ENCODE results near the gene YPEL2. TPM values are rescaled to one million over a fixed set of nuclear protein-coding genes. Genes with fewer than 3 reads are reported as not detected.
A peak's percentile ranks its signal among the peaks of the same experiment; 100 is the strongest.
"Not testable (repeated sequence)": the region's sequence is repeated elsewhere in the genome, so short reads cannot be mapped to it uniquely, and the experiment has no call there.

The YPEL2 gene
- total RNA-seq, 2 donors from 2014 or later = 23.6 to 44.0 TPM

DNA sequence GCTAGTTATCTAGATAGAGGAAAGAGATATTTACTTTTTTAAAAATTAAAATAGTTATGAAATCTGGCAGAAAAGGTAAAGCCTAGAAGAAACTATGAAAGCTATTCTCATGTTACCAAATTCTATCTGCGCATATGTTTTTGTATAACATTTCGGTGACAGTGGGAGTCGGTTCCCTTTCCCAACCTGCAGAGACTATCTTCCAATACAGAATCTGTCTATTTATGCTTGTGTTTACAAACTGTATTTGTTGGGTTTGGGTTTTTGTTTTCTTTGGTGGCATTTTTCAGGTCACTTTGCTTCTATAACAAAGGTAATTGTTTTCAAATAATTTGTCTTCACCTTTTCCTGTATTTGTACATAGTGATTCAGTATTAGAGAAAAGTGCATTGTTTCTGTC, 69.8 kb downstream of the YPEL2 start:
- peaks cover 3% of the 10 kb centered on the region for H3K4me1 Mint-ChIP-seq
- no peak for DNase-seq
- no peaks in the 10 kb centered on the region for H3K9me3 ChIP-seq (ENCODE audit: control insufficient read depth, low read length, poor library complexity, severe bottlenecking)
- no peaks in the 10 kb centered on the region for H3K27me3 Mint-ChIP-seq
- peaks cover 6% of the 10 kb centered on the region for H3K36me3 Mint-ChIP-seq (ENCODE audit: low read depth)
- ATAC-seq = no peak
- H3K27ac Mint-ChIP-seq = peak overlapping the region; percentile 41
- H3K4me3 Mint-ChIP-seq = no peak overlapping the region

DNA sequence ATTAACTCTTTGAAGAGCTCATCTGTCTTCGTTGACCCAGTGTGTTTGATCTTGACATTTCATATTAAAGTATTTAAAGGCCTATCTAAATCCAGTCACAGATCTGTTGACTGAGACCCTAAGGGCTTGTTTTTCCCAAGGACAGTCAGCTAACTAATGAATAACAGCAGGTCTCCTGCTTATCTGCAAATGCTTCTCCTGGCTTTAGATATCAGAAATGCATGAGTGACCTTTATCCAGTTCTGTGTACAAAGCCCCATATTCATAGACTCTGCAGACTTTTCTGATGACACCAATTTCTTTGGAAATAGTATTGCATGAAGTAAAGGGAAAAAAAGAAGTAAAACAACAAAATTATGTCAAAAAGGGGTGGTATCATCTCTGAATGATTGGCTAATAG, 70.3 kb downstream of the YPEL2 start:
- ATAC-seq = no peak
- Mint-ChIP-seq H3K27me3 (no peaks in the 10 kb centered on the region), H3K36me3 (ENCODE audit: low read depth) (peaks cover 4% of the 10 kb centered on the region), H3K4me1 (peaks cover 2% of the 10 kb centered on the region), H3K27ac (no peak overlapping the region), H3K4me3 (no peak overlapping the region)
- H3K9me3 ChIP-seq (ENCODE audit: control insufficient read depth, low read length, poor library complexity, severe bottlenecking) = no peaks in the 10 kb centered on the region
- no peak for DNase-seq

DNA sequence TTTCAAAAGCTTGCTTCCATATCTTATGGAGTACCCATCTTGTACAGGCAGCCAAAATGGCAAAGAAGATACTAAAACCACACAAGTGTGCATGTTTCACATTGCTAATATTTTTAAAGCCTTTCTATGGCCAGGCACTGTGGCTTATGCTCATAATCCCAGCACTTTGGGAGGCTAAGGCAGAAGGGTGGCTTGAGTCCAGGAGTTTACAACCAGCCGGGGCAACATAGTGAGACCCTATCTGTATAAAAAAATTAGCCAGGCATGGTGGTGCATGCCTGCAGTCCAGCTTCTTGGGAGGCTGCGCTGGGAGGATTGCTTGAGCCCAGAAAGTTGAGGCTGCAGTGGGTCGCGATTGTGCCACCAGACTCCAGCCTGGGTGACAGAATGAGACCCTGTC, 71.3 kb downstream of the YPEL2 start:
- ATAC-seq = no peak
- H3K27ac Mint-ChIP-seq = no peak overlapping the region
- no peak for DNase-seq

DNA sequence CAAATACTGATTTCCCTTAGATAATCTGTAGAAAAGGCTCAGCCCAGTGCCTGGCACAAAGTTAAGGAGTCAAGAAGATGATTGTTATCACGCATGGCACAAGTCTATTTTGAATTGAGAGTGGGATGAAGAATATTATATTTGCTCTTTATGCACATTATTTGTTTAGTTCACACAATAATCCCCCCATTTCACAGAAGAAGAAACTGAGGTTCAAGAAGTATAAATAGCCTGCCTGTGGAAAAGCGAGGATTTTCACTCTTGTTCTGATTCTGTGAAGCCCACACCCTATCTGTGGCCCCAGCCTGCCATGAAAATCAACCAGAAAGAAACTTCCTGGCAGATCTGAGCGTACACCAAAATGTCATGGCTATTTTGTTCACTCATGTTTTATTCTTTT, 73.0 kb downstream of the YPEL2 start:
- H3K4me1 Mint-ChIP-seq = no peaks in the 10 kb centered on the region
- ATAC-seq (no peak), DNase-seq (no peak)
- H3K27ac Mint-ChIP-seq = no peak overlapping the region
- no peaks in the 10 kb centered on the region for H3K27me3 Mint-ChIP-seq
- H3K9me3 ChIP-seq (ENCODE audit: control insufficient read depth, low read length, poor library complexity, severe bottlenecking) = no peaks in the 10 kb centered on the region
- H3K36me3 Mint-ChIP-seq (ENCODE audit: low read depth) = no peaks in the 10 kb centered on the region
- H3K4me3 Mint-ChIP-seq = no peak overlapping the region

More for the DNA sequence above, 71.3 kb downstream of the YPEL2 start:
- Mint-ChIP-seq H3K4me3 (no peak overlapping the region), H3K27me3 (no peaks in the 10 kb centered on the region), H3K4me1 (peaks cover 2% of the 10 kb centered on the region), H3K36me3 (ENCODE audit: low read depth) (no peaks in the 10 kb centered on the region)
- H3K9me3 ChIP-seq (ENCODE audit: control insufficient read depth, low read length, poor library complexity, severe bottlenecking) = no peaks in the 10 kb centered on the region

DNA sequence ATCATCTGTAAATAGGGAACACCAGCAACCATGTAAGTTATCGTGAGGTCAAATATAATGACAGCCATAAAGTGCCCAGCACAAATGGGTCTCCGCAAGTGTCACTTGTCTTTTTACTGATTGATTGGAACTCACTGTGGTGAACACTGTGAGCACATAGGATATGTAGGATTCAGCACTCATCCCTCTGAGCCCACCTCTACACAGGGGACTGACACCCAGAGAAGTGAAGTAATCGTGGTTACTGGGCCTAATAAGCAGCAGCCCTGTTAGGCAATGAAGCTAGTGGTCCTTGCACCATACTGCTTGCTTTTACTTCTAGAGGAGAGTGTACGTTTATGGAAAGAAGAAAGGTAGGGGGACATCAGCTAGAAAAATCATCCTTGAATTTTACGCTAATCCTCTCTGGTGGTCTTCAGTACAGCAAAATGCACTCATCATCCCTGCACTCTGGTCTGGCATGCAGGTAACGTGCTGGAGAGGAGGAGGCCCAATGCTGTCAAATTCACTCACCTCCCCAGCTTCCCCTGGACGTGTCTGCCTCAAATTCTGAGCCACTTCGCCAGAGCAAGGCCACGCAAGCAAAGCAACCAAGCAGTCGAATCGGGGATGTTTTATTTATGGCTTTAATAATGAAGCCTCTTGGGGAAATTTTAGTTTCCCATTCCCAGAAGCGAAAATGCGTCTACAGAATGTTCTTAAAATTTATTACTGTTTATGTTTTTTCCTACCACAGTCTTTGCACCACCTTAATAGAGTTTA, 74.7 kb downstream of the YPEL2 start:
- Mint-ChIP-seq H3K4me1 (no peaks in the 10 kb centered on the region), H3K27ac (no peak overlapping the region), H3K27me3 (no peaks in the 10 kb centered on the region), H3K4me3 (no peak overlapping the region), H3K36me3 (ENCODE audit: low read depth) (peaks cover 4% of the 10 kb centered on the region)
- peaks cover 4% of the 10 kb centered on the region for H3K9me3 ChIP-seq (ENCODE audit: control insufficient read depth, low read length, poor library complexity, severe bottlenecking)
- DNase-seq (no peak), ATAC-seq (no peak)

DNA sequence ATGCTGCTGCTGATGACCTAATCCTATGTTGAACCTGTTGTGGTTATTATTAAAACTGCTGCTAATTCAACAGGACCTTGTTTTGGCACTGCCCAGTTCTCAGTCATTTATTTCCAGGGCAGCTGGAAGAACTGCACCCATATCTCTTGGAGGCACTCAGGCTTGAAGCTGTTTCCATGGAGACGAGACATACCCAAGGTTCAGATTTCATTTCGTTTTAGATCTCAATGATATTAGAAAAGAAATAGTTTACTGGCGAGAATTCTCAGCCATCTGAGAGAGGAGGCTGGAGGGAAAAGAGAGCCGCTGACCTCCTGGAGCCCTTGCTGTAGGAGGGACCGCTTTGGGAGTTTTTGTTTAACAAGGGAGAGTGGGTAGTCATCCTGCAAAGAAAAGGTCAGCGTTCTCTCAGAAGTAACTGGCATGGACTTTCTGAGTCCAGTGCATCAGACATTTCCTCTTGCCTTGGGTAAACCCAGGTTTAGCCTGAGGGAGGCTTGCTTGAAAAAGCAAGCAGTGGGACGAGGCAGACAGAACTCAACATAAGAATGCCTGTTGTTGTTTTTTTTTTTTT, 75.4 kb downstream of the YPEL2 start:
- Mint-ChIP-seq H3K36me3 (ENCODE audit: low read depth) (peaks cover 4% of the 10 kb centered on the region), H3K27ac (no peak overlapping the region), H3K27me3 (no peaks in the 10 kb centered on the region), H3K4me1 (no peaks in the 10 kb centered on the region), H3K4me3 (no peak overlapping the region)
- ATAC-seq (no peak), DNase-seq (no peak)
- peaks cover 4% of the 10 kb centered on the region for H3K9me3 ChIP-seq (ENCODE audit: control insufficient read depth, low read length, poor library complexity, severe bottlenecking)

DNA sequence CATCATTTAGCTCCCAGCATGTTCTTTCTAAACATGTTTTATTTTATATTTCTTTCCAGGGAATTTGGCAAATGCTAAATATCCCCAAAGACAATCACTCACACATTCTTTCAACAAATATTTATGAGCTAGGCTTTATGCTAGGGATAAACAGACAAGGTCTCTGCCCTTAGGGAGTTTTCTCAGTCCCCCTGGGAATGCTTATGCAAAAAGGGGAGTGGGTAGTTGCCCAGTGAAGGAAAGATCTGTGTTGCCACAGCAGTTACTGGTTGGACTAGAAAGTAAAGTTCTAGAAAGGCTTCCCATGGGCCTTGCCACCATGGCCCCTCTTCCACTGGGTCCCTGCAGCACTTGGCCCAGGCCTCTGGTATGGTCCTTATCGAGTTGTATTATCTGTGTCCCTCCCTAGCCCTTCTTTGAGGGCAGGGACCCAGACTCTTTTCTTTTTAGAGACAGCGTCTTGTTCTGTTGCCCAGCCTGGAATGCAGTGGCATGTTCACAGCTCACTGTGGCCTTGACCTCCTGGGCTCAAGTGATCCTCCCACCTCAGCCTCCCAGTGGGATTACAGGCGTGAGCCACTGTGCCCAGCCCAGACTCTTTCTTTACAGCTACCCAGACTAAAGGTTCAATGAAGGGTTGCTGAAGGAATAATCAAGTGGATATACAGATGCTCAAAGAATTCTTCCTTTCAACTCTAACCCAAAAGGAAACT, 78.0 kb downstream of the YPEL2 start:
- DNase-seq (no peak), ATAC-seq (no peak)
- Mint-ChIP-seq H3K27me3 (no peaks in the 10 kb centered on the region), H3K27ac (no peak overlapping the region), H3K36me3 (ENCODE audit: low read depth) (peaks cover 4% of the 10 kb centered on the region), H3K4me3 (no peak overlapping the region), H3K4me1 (no peaks in the 10 kb centered on the region)
- peaks cover 4% of the 10 kb centered on the region for H3K9me3 ChIP-seq (ENCODE audit: control insufficient read depth, low read length, poor library complexity, severe bottlenecking)

DNA sequence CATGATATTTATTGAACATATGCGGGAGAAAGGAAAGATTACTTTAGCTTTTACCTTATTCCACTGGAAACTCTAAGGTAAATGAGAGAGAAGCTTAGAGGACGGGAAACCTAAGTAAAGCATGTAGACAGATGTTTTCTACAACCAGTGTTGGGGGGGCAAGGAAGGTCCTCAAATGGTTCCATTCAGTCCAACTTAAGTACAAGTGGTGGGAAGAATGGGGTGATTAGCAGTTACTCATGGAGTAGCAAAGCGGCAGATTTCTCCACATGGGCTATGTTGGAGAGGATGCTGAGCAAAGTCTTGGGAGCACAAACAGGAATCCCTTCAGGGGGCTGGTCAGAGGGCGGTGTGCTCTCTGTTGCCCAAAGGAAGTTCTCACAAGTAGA, 78.6 kb downstream of the YPEL2 start:
- Mint-ChIP-seq H3K4me3 (no peak overlapping the region), H3K4me1 (no peaks in the 10 kb centered on the region), H3K36me3 (ENCODE audit: low read depth) (peaks cover 4% of the 10 kb centered on the region), H3K27ac (no peak overlapping the region), H3K27me3 (no peaks in the 10 kb centered on the region)
- H3K9me3 ChIP-seq (ENCODE audit: control insufficient read depth, low read length, poor library complexity, severe bottlenecking) = peaks cover 4% of the 10 kb centered on the region
- DNase-seq (no peak), ATAC-seq (no peak)

DNA sequence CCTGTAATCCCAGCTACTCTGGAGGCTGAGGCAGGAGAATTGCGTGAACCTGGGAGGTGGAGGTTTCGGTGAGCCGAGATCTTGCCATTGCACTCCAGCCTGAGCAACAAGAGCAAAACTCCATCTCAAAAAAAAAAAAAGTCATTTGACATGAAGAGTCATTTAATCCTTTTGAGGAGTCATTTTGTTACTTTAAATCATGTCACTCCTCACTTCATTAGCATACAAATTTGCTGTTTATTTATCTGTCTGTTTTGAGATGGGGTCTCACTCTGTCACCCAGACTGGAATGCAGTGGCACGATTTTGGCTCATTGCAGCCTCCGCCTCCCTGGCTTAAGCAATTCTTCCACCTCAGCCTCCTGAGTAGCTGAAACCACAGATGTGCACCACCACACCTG, 81.0 kb downstream of the YPEL2 start:
- H3K4me3 Mint-ChIP-seq; H3K36me3 Mint-ChIP-seq (ENCODE audit: low read depth); DNase-seq; H3K27me3 Mint-ChIP-seq; H3K9me3 ChIP-seq (ENCODE audit: control insufficient read depth, low read length, poor library complexity, severe bottlenecking); ATAC-seq; H3K27ac Mint-ChIP-seq: not testable (repeated sequence)
- H3K4me1 Mint-ChIP-seq = peaks cover 12% of the 10 kb centered on the region

DNA sequence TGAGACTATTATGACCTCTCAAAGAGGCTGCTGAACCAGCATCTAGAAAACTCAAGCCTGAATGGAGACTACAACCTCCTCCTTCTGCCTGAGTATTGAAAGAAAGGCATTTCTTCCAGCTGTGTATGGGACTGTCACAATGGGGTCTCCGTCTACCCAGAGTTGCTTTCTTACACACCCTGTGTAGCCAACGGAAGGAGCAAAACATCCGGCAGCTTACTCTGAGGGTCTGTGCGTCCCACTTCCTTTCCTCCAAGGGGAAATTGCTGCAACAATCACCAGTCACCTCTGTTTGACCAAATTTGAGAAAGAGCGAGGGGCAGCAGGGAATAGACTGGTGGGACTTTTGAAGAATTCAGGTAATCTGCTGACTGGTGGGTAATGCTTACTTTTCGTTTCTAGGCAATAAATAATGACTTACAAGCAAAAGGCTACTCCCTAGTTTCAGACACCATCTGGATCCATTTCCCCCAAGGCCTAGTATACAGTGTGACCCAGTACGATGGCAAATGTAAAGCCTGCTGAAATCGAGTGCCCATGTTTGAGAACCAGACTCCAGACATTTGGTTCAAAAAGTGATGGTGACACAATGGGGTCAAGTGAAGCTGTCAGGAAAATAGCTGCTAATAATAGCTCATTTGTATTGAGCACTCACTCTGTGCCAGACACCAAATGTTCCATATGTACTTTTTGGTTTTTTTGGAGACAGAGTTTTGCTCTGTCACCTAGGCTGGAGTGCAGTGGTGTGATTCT, 81.7 kb downstream of the YPEL2 start:
- H3K9me3 ChIP-seq (ENCODE audit: control insufficient read depth, low read length, poor library complexity, severe bottlenecking) = peaks cover 4% of the 10 kb centered on the region
- DNase-seq (no peak), ATAC-seq (no peak)
- Mint-ChIP-seq H3K4me3 (no peak overlapping the region), H3K27me3 (no peaks in the 10 kb centered on the region), H3K36me3 (ENCODE audit: low read depth) (peaks cover 4% of the 10 kb centered on the region), H3K4me1 (peaks cover 12% of the 10 kb centered on the region), H3K27ac (no peak overlapping the region)

DNA sequence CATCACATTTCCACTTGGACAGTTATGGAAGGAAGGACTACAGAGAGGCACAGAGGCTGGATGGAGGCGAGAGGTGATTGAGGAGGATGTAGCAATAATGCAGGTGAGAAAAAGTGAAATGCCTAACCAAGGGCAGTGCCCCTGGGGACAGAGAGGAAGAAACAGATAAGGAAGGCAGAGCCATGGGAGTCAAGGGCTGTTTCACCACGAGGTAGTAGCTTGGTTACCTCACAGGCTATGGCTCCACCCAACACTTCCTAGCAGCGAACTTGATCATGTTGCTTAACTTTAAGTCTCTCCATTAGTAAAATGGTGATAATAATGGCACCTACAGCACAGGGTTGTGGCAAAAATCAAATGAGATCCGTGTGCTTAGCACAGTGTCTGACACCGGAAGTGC, 83.9 kb downstream of the YPEL2 start:
- peaks cover under 1% of the 10 kb centered on the region for H3K9me3 ChIP-seq (ENCODE audit: control insufficient read depth, low read length, poor library complexity, severe bottlenecking)
- DNase-seq (no peak), ATAC-seq (no peak)
- no peak overlapping the region for H3K4me3 Mint-ChIP-seq
- H3K27me3 Mint-ChIP-seq = no peaks in the 10 kb centered on the region
- H3K4me1 Mint-ChIP-seq = peaks cover 14% of the 10 kb centered on the region
- peak overlapping the region; percentile 37 for H3K27ac Mint-ChIP-seq
- H3K36me3 Mint-ChIP-seq (ENCODE audit: low read depth) = no peaks in the 10 kb centered on the region

DNA sequence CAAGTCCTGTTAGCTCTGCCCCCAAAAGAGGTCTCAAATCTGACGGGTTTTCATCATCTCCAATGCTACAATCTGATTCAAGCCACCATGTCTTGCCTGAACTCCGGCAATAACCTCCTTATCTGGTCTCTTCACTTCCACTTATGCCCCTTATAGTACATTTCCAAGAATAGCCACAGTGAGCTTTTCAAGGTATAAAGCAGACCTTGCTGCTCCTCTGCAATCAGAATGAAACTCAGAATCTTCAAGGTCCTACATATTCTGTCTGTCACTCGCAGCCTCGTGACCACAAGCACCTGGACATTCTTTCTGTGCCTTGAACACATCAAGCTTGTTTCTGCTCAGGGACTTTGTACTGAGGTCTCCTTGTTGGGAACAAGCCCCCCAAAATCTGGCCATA, 84.7 kb downstream of the YPEL2 start:
- H3K27me3 Mint-ChIP-seq = no peaks in the 10 kb centered on the region
- ATAC-seq = no peak
- DNase-seq = no peak
- no peaks in the 10 kb centered on the region for H3K9me3 ChIP-seq (ENCODE audit: control insufficient read depth, low read length, poor library complexity, severe bottlenecking)
- no peak overlapping the region for H3K27ac Mint-ChIP-seq
- H3K4me1 Mint-ChIP-seq = peaks cover 14% of the 10 kb centered on the region
- no peak overlapping the region for H3K4me3 Mint-ChIP-seq
- no peaks in the 10 kb centered on the region for H3K36me3 Mint-ChIP-seq (ENCODE audit: low read depth)

DNA sequence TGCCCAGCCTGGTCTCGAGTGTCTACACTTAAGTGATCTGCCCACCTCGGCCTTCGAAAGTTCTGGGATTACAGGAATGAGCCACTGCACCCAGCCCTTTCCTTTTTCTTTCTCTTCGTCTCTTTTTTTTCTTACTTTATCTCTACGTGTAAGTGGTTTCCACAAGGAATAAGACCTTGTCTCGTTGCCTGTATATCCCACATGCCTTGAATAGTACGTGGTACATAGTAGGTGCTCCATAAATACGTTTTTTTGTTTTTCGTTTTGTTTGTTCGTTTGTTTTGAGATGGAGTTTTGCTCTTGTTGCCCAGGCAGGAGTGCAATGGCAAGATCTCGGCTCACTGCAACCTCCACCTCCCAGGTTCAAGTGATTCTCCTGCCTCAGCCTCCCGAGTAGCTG, 86.0 kb downstream of the YPEL2 start:
- no peak overlapping the region for H3K4me3 Mint-ChIP-seq
- no peak for DNase-seq
- no peak for ATAC-seq
- no peaks in the 10 kb centered on the region for H3K9me3 ChIP-seq (ENCODE audit: control insufficient read depth, low read length, poor library complexity, severe bottlenecking)
- H3K27me3 Mint-ChIP-seq = no peaks in the 10 kb centered on the region
- H3K27ac Mint-ChIP-seq = no peak overlapping the region
- peaks cover 14% of the 10 kb centered on the region for H3K4me1 Mint-ChIP-seq
- H3K36me3 Mint-ChIP-seq (ENCODE audit: low read depth) = no peaks in the 10 kb centered on the region

Data from T-helper 17 cell (primary cell).